IMR-90 (cell line): ENCODE data around the gene VAMP5. TPM values are rescaled to one million over a fixed set of nuclear protein-coding genes. Genes with fewer than 3 reads are reported as not detected.

ENCODE experiments used
- microRNA-seq, 2 experiments: library from miRNA; stranded (forward) in 1 of 2; unstranded in 1 of 2; fragments of 10-50 nt in 1 of 2; fragments of <30 nt in 1 of 2; gene quantifications in 1 of 2; microRNA quantifications in 1 of 2; one replicate each; pipeline versions ENCODE3 to v1.1.0; 2013 to 2020; ENCODE audit not compliant: insufficient read depth in 1 of 2, insufficient read length in 1 of 2, unreplicated experiment in 1 of 2
- polyA plus RNA-seq, 3 experiments: library from polyadenylated mRNA; depleted of rRNA; stranded (reverse); fragments of >200 nt; gene quantifications; 2 replicates each; pipeline ENCODE4 v1.2.3, GENCODE V29; 2012; ENCODE audit warnings: low replicate concordance in 1 of 3
- small RNA-seq, 5 experiments: library from RNA; depleted of rRNA; stranded (forward); fragments of <200 nt; gene quantifications; one replicate each; pipeline ENCODE3, GENCODE V24; 2012
- total RNA-seq: library from RNA; depleted of rRNA; stranded (reverse); fragments of >200 nt; gene quantifications from 2 replicates; pipeline ENCODE4 v1.2.3, GENCODE V29; 2012; rRNA removed

Gene VAMP5
- total and polyA plus RNA-seq, 2 of the 4 experiments (the other 2 are of a cell fraction), result 13.8 to 103 TPM

Small RNA genes within 50 kb of the gene (microRNA-seq; reads per million reads assigned to microRNA genes)
- not detected for gene RN7SL126P (ENCODE audit: insufficient read depth, insufficient read length)

Small RNA genes within 50 kb of the gene (small RNA-seq; reads per million reads assigned to genes)
- 0 to 0.15 (median 0.08) reads per million in 5 experiments for gene RN7SL126P

Other genes starting within 250 kb of the VAMP5 start
- gene RETSAT, start 229.9 kb upstream of the VAMP5 start, total RNA-seq, result 25.0 and 32.3 TPM in 2 replicates
- gene RETSAT, start 229.9 kb upstream of the VAMP5 start, polyA plus RNA-seq (2012; rRNA removed), result 22.8 and 25.6 TPM in 2 replicates
- gene ELMOD3, start 229.7 kb upstream of the VAMP5 start, total RNA-seq, result 10.8 and 13.1 TPM in 2 replicates
- 19.2 and 20.7 TPM in 2 replicates for gene ELMOD3, start 229.7 kb upstream of the VAMP5 start, polyA plus RNA-seq (2012; rRNA removed)
- gene CAPG, start 174.1 kb upstream of the VAMP5 start, total RNA-seq, result 53.3 and 79.9 TPM in 2 replicates
- gene CAPG, start 174.1 kb upstream of the VAMP5 start, polyA plus RNA-seq (2012; rRNA removed), result 98.3 and 122 TPM in 2 replicates
- 0.36 TPM in 1 of 2 replicates, not detected in the other for gene SH2D6, start 165.7 kb upstream of the VAMP5 start, total RNA-seq
- 0.32 and 0.37 TPM in 2 replicates for gene SH2D6, start 165.7 kb upstream of the VAMP5 start, polyA plus RNA-seq (2012; rRNA removed)
- gene MAT2A, start 45.3 kb upstream of the VAMP5 start, total RNA-seq, result 94.1 and 98.9 TPM in 2 replicates
- 158 and 223 TPM in 2 replicates for gene MAT2A, start 45.3 kb upstream of the VAMP5 start, polyA plus RNA-seq (2012; rRNA removed)
- 31.9 and 35.0 TPM in 2 replicates for gene GGCX, start 22.9 kb upstream of the VAMP5 start, total RNA-seq
- gene GGCX, start 22.9 kb upstream of the VAMP5 start, polyA plus RNA-seq (2012; rRNA removed), result 37.0 and 39.4 TPM in 2 replicates
- 0.83 and 0.90 TPM in 2 replicates for gene VAMP8, start 6.8 kb upstream of the VAMP5 start, total RNA-seq
- gene VAMP8, start 6.8 kb upstream of the VAMP5 start, polyA plus RNA-seq (2012; rRNA removed), result 1.7 and 1.9 TPM in 2 replicates
- 326 and 498 TPM in 2 replicates for gene RNF181, start 11.3 kb downstream of the VAMP5 start, total RNA-seq
- 438 and 481 TPM in 2 replicates for gene RNF181, start 11.3 kb downstream of the VAMP5 start, polyA plus RNA-seq (2012; rRNA removed)
- gene TMEM150A, start 18.3 kb downstream of the VAMP5 start, total RNA-seq, result 4.7 and 4.8 TPM in 2 replicates
- 16.3 and 19.1 TPM in 2 replicates for gene TMEM150A, start 18.3 kb downstream of the VAMP5 start, polyA plus RNA-seq (2012; rRNA removed)
- gene C2orf68, start 27.6 kb downstream of the VAMP5 start, total RNA-seq, result 5.8 and 6.8 TPM in 2 replicates
- 6.7 and 10.1 TPM in 2 replicates for gene C2orf68, start 27.6 kb downstream of the VAMP5 start, polyA plus RNA-seq (2012; rRNA removed)
- 48.0 and 71.7 TPM in 2 replicates for gene USP39, start 31.8 kb downstream of the VAMP5 start, total RNA-seq
- 39.4 and 40.5 TPM in 2 replicates for gene USP39, start 31.8 kb downstream of the VAMP5 start, polyA plus RNA-seq (2012; rRNA removed)
- not detected in 2 replicates for gene SFTPB, start 83.8 kb downstream of the VAMP5 start, total RNA-seq
- not detected in 2 replicates for gene SFTPB, start 83.8 kb downstream of the VAMP5 start, polyA plus RNA-seq (2012; rRNA removed)
- not detected in 2 replicates for gene GNLY, start 109.9 kb downstream of the VAMP5 start, total RNA-seq
- gene GNLY, start 109.9 kb downstream of the VAMP5 start, polyA plus RNA-seq (2012; rRNA removed), result not detected in 2 replicates
- 7.8 and 7.9 TPM in 2 replicates for gene ATOH8, start 169.6 kb downstream of the VAMP5 start, total RNA-seq
- gene ATOH8, start 169.6 kb downstream of the VAMP5 start, polyA plus RNA-seq (2012; rRNA removed), result 9.0 and 11.2 TPM in 2 replicates